ENCODE results near the gene ERN1.
A peak's percentile ranks its signal among the peaks of the same experiment; 100 is the strongest.

The ERN1 gene

GRCh38 chr17:64056269-64057005, 73.5 kb downstream of the ERN1 start:
- DNase-seq = peak; percentile 28

- DNase-seq = no peak
These were observed 74.5 kb downstream of the ERN1 start for GRCh38 chr17:64055183-64056142.

- DNase-seq = no peak
These were observed 75.6 kb downstream of the ERN1 start for GRCh38 chr17:64054304-64054703.

- DNase-seq = no peak
These were observed 76.8 kb downstream of the ERN1 start for GRCh38 chr17:64053101-64053500.

GRCh38 chr17:64051153-64051552, 78.8 kb downstream of the ERN1 start:
- no peak for DNase-seq

GRCh38 chr17:64048805-64049204, 81.1 kb downstream of the ERN1 start:
- no peak for DNase-seq

GRCh38 chr17:64045176-64045575, 84.8 kb downstream of the ERN1 start:
- no peak for DNase-seq

- no peak for DNase-seq
These were observed 87.1 kb downstream of the ERN1 start for GRCh38 chr17:64042700-64043485.

- DNase-seq = no peak
These were observed 88.0 kb downstream of the ERN1 start for GRCh38 chr17:64041912-64042311.

GRCh38 chr17:64040206-64040605, 89.7 kb downstream of the ERN1 start:
- no peak for DNase-seq

GRCh38 chr17:64039106-64039400, 90.9 kb downstream of the ERN1 start:
- no peak for DNase-seq

- DNase-seq = no peak
These were observed 91.4 kb downstream of the ERN1 start for GRCh38 chr17:64038331-64039105.

GRCh38 chr17:64037802-64038201, 92.1 kb downstream of the ERN1 start:
- peak; percentile 92 for DNase-seq

- DNase-seq = no peak
These were observed 92.8 kb downstream of the ERN1 start for GRCh38 chr17:64037180-64037579.

GRCh38 chr17:64036198-64036922, 93.6 kb downstream of the ERN1 start:
- DNase-seq = peak; percentile 56

GRCh38 chr17:64032081-64032480, 97.9 kb downstream of the ERN1 start:
- DNase-seq = no peak

- peak; percentile 80 for DNase-seq
These were observed 101.0 kb downstream of the ERN1 start for GRCh38 chr17:64028874-64029464.

- peak; percentile 95 for DNase-seq
These were observed 104.1 kb downstream of the ERN1 start for GRCh38 chr17:64025732-64026294.

GRCh38 chr17:64024781-64025731, 104.9 kb downstream of the ERN1 start:
- DNase-seq = no peak

GRCh38 chr17:64024215-64024654, 105.7 kb downstream of the ERN1 start:
- peak; percentile 86 for DNase-seq
